Cardiac atrium fibroblast (primary cell): ENCODE data around the gene CTSA. TPM values are rescaled to one million over a fixed set of nuclear protein-coding genes. Genes with fewer than 3 reads are reported as not detected.

ENCODE experiments used
- total RNA-seq: library from RNA; depleted of rRNA; stranded (reverse); fragments of >200 nt; gene quantifications from 2 replicates; pipeline ENCODE4 v1.2.3, GENCODE V29; 2015

Gene CTSA
- 134 and 149 TPM in 2 replicates for total RNA-seq

GRCh38 chr20:45890985-45891983, at the start of gene CTSA, which contains the start of gene NEURL2:
TSS of gene CTSA (plus strand) at chr20:45891335. CDS start at chr20:45891569, 234 bp downstream.
TSS of gene NEURL2 (minus strand) at chr20:45891208. CDS start at chr20:45890991, 217 bp downstream.

GRCh38 chr20:45857114-45857881, 33.8 kb upstream of the CTSA start, which contains the start of the genes ACOT8 and ZSWIM3:
TSS of gene ACOT8 (minus strand) at chr20:45857392. CDS start at chr20:45857315, 77 bp downstream.
TSS of gene ZSWIM3 (plus strand) at chr20:45857614. CDS start at chr20:45857826, 212 bp downstream.

GRCh38 chr20:45880988-45881788, 9.9 kb upstream of the CTSA start, which contains the start of gene ZSWIM1:
TSS of gene ZSWIM1 (plus strand) at chr20:45881227. CDS start at chr20:45882593, 1,366 bp downstream.

GRCh38 chr20:45887346-45887715, 3.8 kb upstream of the CTSA start, which contains the start of gene SPATA25:
TSS of gene SPATA25 (minus strand) at chr20:45887622. CDS start at chr20:45887590, 32 bp downstream.

GRCh38 chr20:45911486-45912343, 20.6 kb downstream of the CTSA start, which contains the start of gene PLTP:
TSS of gene PLTP (minus strand) at chr20:45912155. CDS start at chr20:45911452, 703 bp downstream.

GRCh38 chr20:45934586-45935415, 43.7 kb downstream of the CTSA start, which contains the start of gene PCIF1:
TSS of gene PCIF1 (plus strand) at chr20:45934683. CDS start at chr20:45939000, 4,317 bp downstream.

Other genes starting within 250 kb of the CTSA start
- not detected in 2 replicates for gene WFDC11, start 221.1 kb upstream of the CTSA start, total RNA-seq
- gene WFDC13, start 189.3 kb upstream of the CTSA start, total RNA-seq: not detected in 2 replicates
- not detected in 2 replicates for gene WFDC10B, start 186.3 kb upstream of the CTSA start, total RNA-seq
- not detected in 2 replicates for gene SPINT4, start 169.0 kb upstream of the CTSA start, total RNA-seq
- gene WFDC3, start 99.5 kb upstream of the CTSA start, total RNA-seq: not detected in 2 replicates
- 17.2 and 25.1 TPM in 2 replicates for gene DNTTIP1, start 99.4 kb upstream of the CTSA start, total RNA-seq
- gene UBE2C, start 78.7 kb upstream of the CTSA start, total RNA-seq: 19.6 and 32.7 TPM in 2 replicates
- not detected in 2 replicates for gene TNNC2, start 64.0 kb upstream of the CTSA start, total RNA-seq
- 33.6 and 41.5 TPM in 2 replicates for gene SNX21, start 57.5 kb upstream of the CTSA start, total RNA-seq
- gene ACOT8, start 33.9 kb upstream of the CTSA start, total RNA-seq: 45.3 and 87.3 TPM in 2 replicates
- gene ZSWIM3, start 33.7 kb upstream of the CTSA start, total RNA-seq: 2.9 and 6.1 TPM in 2 replicates
- gene ZSWIM1, start 10.1 kb upstream of the CTSA start, total RNA-seq: 9.4 and 9.9 TPM in 2 replicates
- gene SPATA25, start 3.7 kb upstream of the CTSA start, total RNA-seq: not detected in 2 replicates
- gene NEURL2, start 127 bp upstream of the CTSA start, total RNA-seq: 1.1 and 1.9 TPM in 2 replicates
- gene PLTP, start 20.8 kb downstream of the CTSA start, total RNA-seq: 60.6 and 107 TPM in 2 replicates
- 9.2 and 17.3 TPM in 2 replicates for gene PCIF1, start 43.3 kb downstream of the CTSA start, total RNA-seq
- 7.9 and 17.0 TPM in 2 replicates for gene ZNF335, start 80.9 kb downstream of the CTSA start, total RNA-seq
- gene MMP9, start 117.6 kb downstream of the CTSA start, total RNA-seq: 0.81 TPM in 1 of 2 replicates, not detected in the other
- 2.5 TPM in 1 of 2 replicates, not detected in the other for gene SLC12A5, start 137.9 kb downstream of the CTSA start, total RNA-seq
- 15.7 and 18.8 TPM in 2 replicates for gene NCOA5, start 198.6 kb downstream of the CTSA start, total RNA-seq
- 7.8 and 13.3 TPM in 2 replicates for gene CD40, start 227.0 kb downstream of the CTSA start, total RNA-seq